Suprapubic skin (tissue), 3 donors: ENCODE measurements around the gene FBP1.

ENCODE experiments used
- POLR2A ChIP-seq, 2 donors: fragments of 450-650 bp; IDR thresholded peaks; one replicate each; pipeline ENCODE4 v1.6.1; 2017; ENCODE audit warnings: antibody characterized with exemption in 2 of 2, mild to moderate bottlenecking in 2 of 2, moderate library complexity in 2 of 2
- TF ChIP-seq, protein P1 (sequence below), 2 donors: fragments of 200-600 bp in 1 of 2; fragments of 450-650 bp in 1 of 2; sonication (generic) in 1 of 2; IDR thresholded peaks; one replicate each; pipeline ENCODE4 v1.5.1; 2016 to 2019; ENCODE audit warnings: antibody characterized with exemption in 2 of 2, mild to moderate bottlenecking in 1 of 2, moderate library complexity in 1 of 2

DNA sequence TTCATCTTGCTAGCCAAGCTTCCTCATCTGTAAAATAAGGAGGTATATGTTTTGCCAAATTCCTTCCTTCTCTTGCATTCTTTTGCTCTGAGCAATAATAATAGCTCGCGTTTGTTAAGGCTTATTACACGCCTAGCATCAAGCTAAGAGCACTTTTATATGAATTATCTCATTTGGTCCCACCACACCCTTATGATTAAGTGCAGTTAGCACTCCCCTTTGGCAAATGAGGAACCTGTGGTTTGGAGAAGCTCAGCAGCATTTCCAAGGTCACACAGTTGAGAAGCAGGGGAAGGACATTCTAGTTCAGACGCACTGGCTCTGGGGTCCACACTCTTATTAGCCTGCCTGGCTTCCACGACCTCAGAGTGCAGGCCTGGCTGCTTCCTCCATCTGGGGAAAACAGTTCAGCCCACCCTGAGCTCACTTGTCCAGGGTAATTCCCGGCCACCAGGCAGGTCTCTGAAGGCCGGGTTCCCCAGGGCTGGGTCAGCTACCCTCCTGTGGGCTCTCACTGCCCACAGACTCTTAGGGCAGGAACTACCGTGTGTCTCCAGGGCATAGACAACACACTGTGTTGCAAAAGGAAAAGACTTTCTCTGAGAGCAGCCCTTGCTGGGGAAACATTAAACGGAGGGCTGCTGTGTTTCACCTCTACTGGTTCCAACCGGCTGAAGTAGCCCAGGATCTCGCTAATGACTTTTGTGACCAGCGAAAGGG, 9.9 kb upstream of the FBP1 start:
- TF ChIP-seq, protein P1, sequence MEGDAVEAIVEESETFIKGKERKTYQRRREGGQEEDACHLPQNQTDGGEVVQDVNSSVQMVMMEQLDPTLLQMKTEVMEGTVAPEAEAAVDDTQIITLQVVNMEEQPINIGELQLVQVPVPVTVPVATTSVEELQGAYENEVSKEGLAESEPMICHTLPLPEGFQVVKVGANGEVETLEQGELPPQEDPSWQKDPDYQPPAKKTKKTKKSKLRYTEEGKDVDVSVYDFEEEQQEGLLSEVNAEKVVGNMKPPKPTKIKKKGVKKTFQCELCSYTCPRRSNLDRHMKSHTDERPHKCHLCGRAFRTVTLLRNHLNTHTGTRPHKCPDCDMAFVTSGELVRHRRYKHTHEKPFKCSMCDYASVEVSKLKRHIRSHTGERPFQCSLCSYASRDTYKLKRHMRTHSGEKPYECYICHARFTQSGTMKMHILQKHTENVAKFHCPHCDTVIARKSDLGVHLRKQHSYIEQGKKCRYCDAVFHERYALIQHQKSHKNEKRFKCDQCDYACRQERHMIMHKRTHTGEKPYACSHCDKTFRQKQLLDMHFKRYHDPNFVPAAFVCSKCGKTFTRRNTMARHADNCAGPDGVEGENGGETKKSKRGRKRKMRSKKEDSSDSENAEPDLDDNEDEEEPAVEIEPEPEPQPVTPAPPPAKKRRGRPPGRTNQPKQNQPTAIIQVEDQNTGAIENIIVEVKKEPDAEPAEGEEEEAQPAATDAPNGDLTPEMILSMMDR (IDR thresholded peaks at IDR 0.05): no peak
- no peak for TF ChIP-seq POLR2A (IDR thresholded peaks at IDR 0.05)
